Endometrium (tissue), 2 donors: Measurements from ENCODE around the gene ZMPSTE24.
"Not testable (repeated sequence)": the region's sequence is repeated elsewhere in the genome, so short reads cannot be mapped to it uniquely, and the experiment has no call there.

Experiments used
- FAIRE-seq: peaks from 2 replicates; lab custom pipeline; 2012; peaks lifted over from hg19 to GRCh38; lab: Jason Lieb, UNC
- donor health status: control.
- donor health status: control.

ZMPSTE24 gene

GRCh38 chr1:40257688-40258444 lies at the start of gene ZMPSTE24:
Gene ZMPSTE24, plus strand, starts transcription at chr1:40258236. Its CDS starts 36 bp downstream, at chr1:40258272.
- peak; percentile 87 for FAIRE-seq

- FAIRE-seq, result no peak
Observed at GRCh38 chr1:40210511-40211204, 47.4 kb upstream of the ZMPSTE24 start.

- FAIRE-seq, result no peak
Observed at GRCh38 chr1:40218333-40218732, 39.7 kb upstream of the ZMPSTE24 start.

GRCh38 chr1:40221471-40221905 lies 36.5 kb upstream of the ZMPSTE24 start:
- FAIRE-seq, result not testable (repeated sequence)

- FAIRE-seq, result no peak
Observed at GRCh38 chr1:40221977-40222772, 35.9 kb upstream of the ZMPSTE24 start.

GRCh38 chr1:40224040-40224439 lies 34.0 kb upstream of the ZMPSTE24 start:
- FAIRE-seq, result no peak

- FAIRE-seq, result no peak
Observed at GRCh38 chr1:40226192-40226591, 31.8 kb upstream of the ZMPSTE24 start.

- FAIRE-seq, result no peak
Observed at GRCh38 chr1:40232444-40232843, 25.6 kb upstream of the ZMPSTE24 start.

GRCh38 chr1:40239626-40240025 lies 18.4 kb upstream of the ZMPSTE24 start:
- no peak for FAIRE-seq

GRCh38 chr1:40240390-40240789 lies 17.6 kb upstream of the ZMPSTE24 start:
- no peak for FAIRE-seq

GRCh38 chr1:40241362-40241761 lies 16.7 kb upstream of the ZMPSTE24 start:
- FAIRE-seq, result no peak

GRCh38 chr1:40243351-40243750 lies 14.7 kb upstream of the ZMPSTE24 start:
- no peak for FAIRE-seq

- FAIRE-seq, result no peak
Observed at GRCh38 chr1:40244138-40244744, 13.8 kb upstream of the ZMPSTE24 start.

- no peak for FAIRE-seq
Observed at GRCh38 chr1:40245686-40246085, 12.3 kb upstream of the ZMPSTE24 start.

- FAIRE-seq, result no peak
Observed at GRCh38 chr1:40247655-40248054, 10.4 kb upstream of the ZMPSTE24 start, which contains the start of gene TMCO2. Gene TMCO2, plus strand, starts transcription at chr1:40247937. Its CDS starts 57 bp downstream, at chr1:40247994.

GRCh38 chr1:40248412-40248811 lies 9.6 kb upstream of the ZMPSTE24 start:
- no peak for FAIRE-seq

- no peak for FAIRE-seq
Observed at GRCh38 chr1:40251456-40251855, 6.6 kb upstream of the ZMPSTE24 start.

GRCh38 chr1:40252601-40253000 lies 5.4 kb upstream of the ZMPSTE24 start:
- FAIRE-seq, result no peak

GRCh38 chr1:40255231-40255630 lies 2.8 kb upstream of the ZMPSTE24 start:
- FAIRE-seq, result no peak

- no peak for FAIRE-seq
Observed at GRCh38 chr1:40256401-40257084, 1.5 kb upstream of the ZMPSTE24 start.

GRCh38 chr1:40257313-40257687 lies 736 bp upstream of the ZMPSTE24 start:
- FAIRE-seq, result no peak

GRCh38 chr1:40258445-40258769 lies 371 bp downstream of the ZMPSTE24 start:
- FAIRE-seq, result no peak
